Type B pancreatic cell (in vitro differentiated cells): ENCODE measurements around the gene SMO. TPM values are rescaled to one million over a fixed set of nuclear protein-coding genes. Genes with fewer than 3 reads are reported as not detected.

Source experiments
- DNase-seq: peaks from one replicate; pipeline ENCODE4 v3.0.0; 2021; ENCODE audit warnings: mixed read lengths; ENCODE audit not compliant: unreplicated experiment; ENCODE audit errors: extremely low spot score
- H3K27ac Mint-ChIP-seq: 2 replicates; pipeline ENCODE4 v1.8.0; 2021; ENCODE audit warnings: mild to moderate bottlenecking, mixed read lengths
- H3K27me3 Mint-ChIP-seq: 2 replicates; pipeline ENCODE4 v1.8.0; 2021; ENCODE audit warnings: mixed read lengths
- H3K36me3 Mint-ChIP-seq: 2 replicates; pipeline ENCODE4 v1.8.0; 2021; ENCODE audit warnings: mixed read lengths
- H3K4me1 Mint-ChIP-seq: one replicate; pipeline ENCODE4 v1.8.0; 2021; ENCODE audit warnings: mixed read lengths; ENCODE audit not compliant: unreplicated experiment
- H3K4me3 Mint-ChIP-seq: 2 replicates; pipeline ENCODE4 v1.8.0; 2021; ENCODE audit warnings: mild to moderate bottlenecking, mixed read lengths
- H3K9me3 Mint-ChIP-seq: 2 replicates; pipeline ENCODE4 v1.8.0; 2021; ENCODE audit warnings: mixed read lengths
- CTCF ChIP-seq: fragments of 200-600 bp; sonication (generic); conservative IDR thresholded peaks from 2 replicates; pipeline ENCODE4 v1.5.0; 2021; ENCODE audit warnings: antibody characterized with exemption, mild to moderate bottlenecking
- total RNA-seq: library from RNA; stranded (reverse); gene quantifications from 2 replicates; pipeline ENCODE4 v1.2.1, GENCODE V29; 2021; ENCODE audit warnings: low replicate concordance

The SMO gene
- total RNA-seq, 1 donor from 2014 or later: 94.9 TPM

GRCh38 chr7:129224251-129225205 is 36.1 kb downstream of the SMO start, which contains the start of gene AHCYL2:
AHCYL2 (plus strand) TSS chr7:129225030.
- H3K4me1 Mint-ChIP-seq: peaks cover 30% of the 10 kb centered on the region
- H3K36me3 Mint-ChIP-seq: no peaks in the 10 kb centered on the region
- DNase-seq: peak; percentile 97
- no peaks in the 10 kb centered on the region for H3K27me3 Mint-ChIP-seq
- peak within 1 kb of the TSS; percentile 94 for H3K4me3 Mint-ChIP-seq
- H3K27ac Mint-ChIP-seq: peak within 1 kb of the TSS; percentile 94
- no peak for TF ChIP-seq CTCF
- H3K9me3 Mint-ChIP-seq: no peaks in the 10 kb centered on the region

GRCh38 chr7:129225206-129225930 is 36.9 kb downstream of the SMO start:
- peak; percentile 77 for DNase-seq
- peaks cover 31% of the 10 kb centered on the region for H3K4me1 Mint-ChIP-seq
- no peak for TF ChIP-seq CTCF
- peak overlapping the region; percentile 94 for H3K4me3 Mint-ChIP-seq
- no peaks in the 10 kb centered on the region for H3K36me3 Mint-ChIP-seq
- no peaks in the 10 kb centered on the region for H3K9me3 Mint-ChIP-seq
- H3K27ac Mint-ChIP-seq: peak overlapping the region; percentile 94
- H3K27me3 Mint-ChIP-seq: no peaks in the 10 kb centered on the region

- peak overlapping the region; percentile 69 for H3K27ac Mint-ChIP-seq
- peaks cover 31% of the 10 kb centered on the region for H3K4me1 Mint-ChIP-seq
- no peaks in the 10 kb centered on the region for H3K9me3 Mint-ChIP-seq
- DNase-seq: no peak
- no peak for TF ChIP-seq CTCF
- peak overlapping the region; percentile 85 for H3K4me3 Mint-ChIP-seq
- no peaks in the 10 kb centered on the region for H3K36me3 Mint-ChIP-seq
- no peaks in the 10 kb centered on the region for H3K27me3 Mint-ChIP-seq
Measured at GRCh38 chr7:129225931-129226572, 37.6 kb downstream of the SMO start.

GRCh38 chr7:129227646-129228578 is 39.5 kb downstream of the SMO start:
- H3K9me3 Mint-ChIP-seq: no peaks in the 10 kb centered on the region
- no peaks in the 10 kb centered on the region for H3K27me3 Mint-ChIP-seq
- no peak for DNase-seq
- H3K36me3 Mint-ChIP-seq: no peaks in the 10 kb centered on the region
- peak overlapping the region; percentile 36 for H3K27ac Mint-ChIP-seq
- peak overlapping the region; percentile 32 for H3K4me3 Mint-ChIP-seq
- no peak for TF ChIP-seq CTCF
- peaks cover 39% of the 10 kb centered on the region for H3K4me1 Mint-ChIP-seq
